ENCODE results near the gene LRCH1. TPM values are rescaled to one million over a fixed set of nuclear protein-coding genes. Genes with fewer than 3 reads are reported as not detected.
"Not testable (repeated sequence)": the region's sequence is repeated elsewhere in the genome, so short reads cannot be mapped to it uniquely, and the experiment has no call there.

The LRCH1 gene
- total and polyA plus RNA-seq, 3 donors from 2014 or later: 8.9 to 17.7 (median 16.8) TPM

GRCh38 chr13:46756977-46757376, 204.0 kb downstream of the LRCH1 start:
- no peaks in the 10 kb centered on the region for H3K4me1 ChIP-seq
- 46 to 56% methylated on average over 4 of the region's 4 CpGs for WGBS, 2 donors
- intact Hi-C loops (cut with DNase I; ENCODE audit: low total_unique reads): no loop called here
- no peaks in the 10 kb centered on the region for H3K27me3 ChIP-seq
- H3K9me3 ChIP-seq: no peaks in the 10 kb centered on the region
- H3K27ac ChIP-seq: no peak overlapping the region
- no peak for DNase-seq
- H3K4me3 ChIP-seq: no peak overlapping the region
- H3K36me3 ChIP-seq (ENCODE audit: low read depth, missing control alignments): no peaks in the 10 kb centered on the region
- TF ChIP-seq POLR2A (IDR thresholded peaks at IDR 0.05): no peak
- TF ChIP-seq, protein P1, sequence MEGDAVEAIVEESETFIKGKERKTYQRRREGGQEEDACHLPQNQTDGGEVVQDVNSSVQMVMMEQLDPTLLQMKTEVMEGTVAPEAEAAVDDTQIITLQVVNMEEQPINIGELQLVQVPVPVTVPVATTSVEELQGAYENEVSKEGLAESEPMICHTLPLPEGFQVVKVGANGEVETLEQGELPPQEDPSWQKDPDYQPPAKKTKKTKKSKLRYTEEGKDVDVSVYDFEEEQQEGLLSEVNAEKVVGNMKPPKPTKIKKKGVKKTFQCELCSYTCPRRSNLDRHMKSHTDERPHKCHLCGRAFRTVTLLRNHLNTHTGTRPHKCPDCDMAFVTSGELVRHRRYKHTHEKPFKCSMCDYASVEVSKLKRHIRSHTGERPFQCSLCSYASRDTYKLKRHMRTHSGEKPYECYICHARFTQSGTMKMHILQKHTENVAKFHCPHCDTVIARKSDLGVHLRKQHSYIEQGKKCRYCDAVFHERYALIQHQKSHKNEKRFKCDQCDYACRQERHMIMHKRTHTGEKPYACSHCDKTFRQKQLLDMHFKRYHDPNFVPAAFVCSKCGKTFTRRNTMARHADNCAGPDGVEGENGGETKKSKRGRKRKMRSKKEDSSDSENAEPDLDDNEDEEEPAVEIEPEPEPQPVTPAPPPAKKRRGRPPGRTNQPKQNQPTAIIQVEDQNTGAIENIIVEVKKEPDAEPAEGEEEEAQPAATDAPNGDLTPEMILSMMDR (IDR thresholded peaks at IDR 0.05): no peak

DNA sequence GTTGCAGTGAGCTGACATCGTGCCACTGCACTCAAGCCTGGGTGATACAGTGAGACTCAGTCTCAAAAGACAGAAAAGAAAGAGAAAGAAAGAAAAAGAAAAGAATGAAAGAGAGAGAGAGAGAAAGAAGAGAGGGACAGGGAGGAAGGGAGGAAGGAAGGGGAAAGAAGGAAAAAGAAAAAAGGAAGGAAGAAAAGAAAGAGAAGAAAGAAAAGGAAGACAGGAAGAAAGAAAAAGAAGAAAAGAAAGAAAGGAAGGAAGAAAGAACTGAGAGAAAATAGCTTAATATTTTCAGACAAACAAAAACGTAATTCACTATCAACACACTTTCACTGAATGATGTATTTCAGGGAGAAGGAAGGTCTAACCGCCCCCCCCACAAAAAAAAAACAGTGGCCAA, 204.7 kb downstream of the LRCH1 start:
- Histone ChIP-seq H3K27me3 (no peaks in the 10 kb centered on the region), H3K4me1 (no peaks in the 10 kb centered on the region), H3K27ac (no peak overlapping the region), H3K9me3 (no peaks in the 10 kb centered on the region), H3K36me3 (ENCODE audit: low read depth, missing control alignments) (no peaks in the 10 kb centered on the region), H3K4me3 (no peak overlapping the region)
- DNase-seq: no peak
- TF ChIP-seq POLR2A (IDR thresholded peaks at IDR 0.05): no peak
- TF ChIP-seq, protein P1 (IDR thresholded peaks at IDR 0.05): no peak
- 53 to 55% methylated on average over 3 of the region's 3 CpGs for WGBS, 2 donors
- intact Hi-C loops (cut with DNase I; ENCODE audit: low total_unique reads): no loop called here

DNA sequence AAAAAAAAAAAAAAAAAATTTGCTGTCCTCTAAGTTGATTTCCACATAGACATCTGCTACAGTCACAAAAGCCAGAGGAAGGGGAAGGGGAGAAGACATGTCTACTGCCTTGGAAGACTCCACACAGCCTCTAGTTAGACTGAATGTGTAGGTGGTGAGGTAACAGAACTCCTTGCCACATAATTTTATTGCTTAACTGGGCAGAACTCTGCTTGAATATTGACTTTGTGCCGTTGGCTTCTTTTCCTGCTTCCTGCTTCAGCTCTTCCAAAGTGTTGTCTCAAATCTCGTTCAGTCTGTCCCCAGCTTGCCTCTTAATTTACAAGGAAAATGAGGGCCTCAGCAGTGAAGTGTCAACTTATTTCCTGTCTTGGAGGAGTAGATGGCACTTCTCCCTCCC, 206.9 kb downstream of the LRCH1 start:
- WGBS, 2 donors: 26 to 33% methylated on average over 2 of the region's 2 CpGs
- Histone ChIP-seq H3K9me3 (no peaks in the 10 kb centered on the region), H3K4me1 (no peaks in the 10 kb centered on the region), H3K27me3 (no peaks in the 10 kb centered on the region), H3K4me3 (no peak overlapping the region), H3K27ac (no peak overlapping the region), H3K36me3 (ENCODE audit: low read depth, missing control alignments) (no peaks in the 10 kb centered on the region)
- intact Hi-C loops (cut with DNase I; ENCODE audit: low total_unique reads): no loop called here
- TF ChIP-seq, protein P1 (IDR thresholded peaks at IDR 0.05): no peak
- TF ChIP-seq POLR2A (IDR thresholded peaks at IDR 0.05): no peak
- no peak for DNase-seq

DNA sequence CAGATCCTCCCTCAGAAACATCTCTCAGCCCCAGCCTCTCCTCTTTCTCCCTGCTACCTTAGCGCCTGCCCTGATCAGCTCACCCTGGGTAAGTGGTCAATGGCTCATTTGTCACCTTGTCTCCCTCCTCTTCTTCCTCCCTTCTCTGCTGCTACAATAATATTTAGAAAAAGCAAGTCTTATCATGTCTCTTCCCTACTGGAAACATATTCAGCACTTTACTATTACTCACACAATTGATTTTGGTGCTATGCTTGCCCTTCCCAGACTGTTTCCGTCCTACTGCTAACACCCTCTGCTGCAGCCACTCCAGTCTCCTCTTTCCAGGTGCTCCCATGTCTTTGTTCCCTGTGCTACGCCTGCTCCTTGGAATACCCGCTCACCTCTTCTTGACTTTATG, 208.2 kb downstream of the LRCH1 start:
- intact Hi-C loops (cut with DNase I; ENCODE audit: low total_unique reads): no loop called here
- Histone ChIP-seq H3K27ac (no peak overlapping the region), H3K4me3 (no peak overlapping the region), H3K36me3 (ENCODE audit: low read depth, missing control alignments) (no peaks in the 10 kb centered on the region), H3K27me3 (no peaks in the 10 kb centered on the region), H3K9me3 (no peaks in the 10 kb centered on the region), H3K4me1 (no peaks in the 10 kb centered on the region)
- WGBS, 2 donors: 94 to 97% methylated on average over 4 of the region's 4 CpGs
- no peak for DNase-seq
- TF ChIP-seq, protein P1 (IDR thresholded peaks at IDR 0.05): no peak
- no peak for TF ChIP-seq POLR2A (IDR thresholded peaks at IDR 0.05)

DNA sequence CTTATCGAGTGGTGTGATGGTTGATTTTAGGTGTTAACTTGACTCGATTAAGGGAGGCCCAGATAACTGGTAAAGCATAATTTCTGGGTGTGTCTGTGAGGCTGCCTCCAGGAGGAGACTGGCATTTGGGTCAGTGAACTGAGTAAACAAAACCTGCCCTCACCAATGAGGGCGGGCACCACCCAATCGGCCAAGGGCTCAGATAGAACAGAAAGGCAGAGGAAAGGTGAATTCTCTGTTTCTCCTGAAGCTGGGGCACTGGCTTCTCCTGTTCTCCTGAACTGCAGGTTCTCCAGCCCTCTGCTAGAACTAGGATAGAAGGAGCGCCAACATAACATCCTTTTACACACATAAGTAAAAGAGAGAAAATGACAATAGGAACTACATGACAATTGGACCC, 208.9 kb downstream of the LRCH1 start:
- no peaks in the 10 kb centered on the region for H3K9me3 ChIP-seq
- no peak overlapping the region for H3K27ac ChIP-seq
- intact Hi-C loops (cut with DNase I; ENCODE audit: low total_unique reads): no loop called here
- 84 to 92% methylated on average over 5 of the region's 5 CpGs for WGBS, 2 donors
- H3K4me3 ChIP-seq: no peak overlapping the region
- no peaks in the 10 kb centered on the region for H3K36me3 ChIP-seq (ENCODE audit: low read depth, missing control alignments)
- H3K27me3 ChIP-seq: no peaks in the 10 kb centered on the region
- DNase-seq: no peak
- TF ChIP-seq, protein P1 (IDR thresholded peaks at IDR 0.05): no peak
- no peak for TF ChIP-seq POLR2A (IDR thresholded peaks at IDR 0.05)
- no peaks in the 10 kb centered on the region for H3K4me1 ChIP-seq

GRCh38 chr13:46769925-46770324, 217.0 kb downstream of the LRCH1 start:
- H3K36me3 ChIP-seq (ENCODE audit: low read depth, missing control alignments); H3K27me3 ChIP-seq; intact Hi-C loops (cut with DNase I; ENCODE audit: low total_unique reads); H3K27ac ChIP-seq; DNase-seq; H3K4me1 ChIP-seq; H3K9me3 ChIP-seq; H3K4me3 ChIP-seq: not testable (repeated sequence)
- 89 to 95% methylated on average over 4 of the region's 4 CpGs for WGBS, 2 donors
